K562 (cell line): ENCODE measurements around the gene CLCF1. TPM values are rescaled to one million over a fixed set of nuclear protein-coding genes. Genes with fewer than 3 reads are reported as not detected.

Experiments
- ARHGAP35 ChIP-seq: fragments of 450-650 bp; IDR thresholded peaks from 2 replicates; pipeline ENCODE4 v1.6.1; 2018; ENCODE audit not compliant: partially characterized antibody
- BMI1 ChIP-seq: fragments of 150-350 bp; IDR thresholded peaks from 2 replicates; pipeline ENCODE4 v1.6.1; 2014; ENCODE audit warnings: low read length
- JUND ChIP-seq, 2 experiments: IDR thresholded peaks; 2 replicates in 1 of 2; 3 replicates in 1 of 2; pipeline ENCODE4 v1.6.1; 2011; ENCODE audit warnings: borderline replicate concordance in 2 of 2, low read depth in 2 of 2, low read length in 2 of 2, improper control_type of control experiment in 1 of 2, missing biosample characterization in 1 of 2, missing genetic modification characterization in 1 of 2, missing genetic modification reagents in 1 of 2
- KLF13 ChIP-seq: fragments of 450-650 bp; IDR thresholded peaks from 2 replicates; pipeline ENCODE4 v1.6.1; 2016; ENCODE audit warnings: missing genetic modification characterization, low read depth, mild to moderate bottlenecking, missing compliant biosample characterization, moderate library complexity, borderline replicate concordance
- L3MBTL2 ChIP-seq: fragments of 450-650 bp; IDR thresholded peaks from 2 replicates; pipeline ENCODE4 v1.6.1; 2016; ENCODE audit warnings: mild to moderate bottlenecking, moderate library complexity
- NCOA2 ChIP-seq, 2 experiments: fragments of 450-650 bp; IDR thresholded peaks; 2 replicates each; pipeline ENCODE4 v1.6.1; 2018; ENCODE audit warnings: mild to moderate bottlenecking in 2 of 2, moderate library complexity in 1 of 2; ENCODE audit not compliant: partially characterized antibody in 2 of 2
- NELFE ChIP-seq: IDR thresholded peaks from 2 replicates; pipeline ENCODE4 v1.6.1; 2011; ENCODE audit warnings: mild to moderate bottlenecking; ENCODE audit not compliant: insufficient read depth, insufficient read length
- NR1H2 ChIP-seq: sonication (generic); formaldehyde crosslinking; IDR thresholded peaks from 2 replicates; pipeline ENCODE4 v1.4.0; 2020; ENCODE audit warnings: mild to moderate bottlenecking, missing genetic modification reagents
- POLR3A ChIP-seq: IDR thresholded peaks from 2 replicates; pipeline ENCODE4 v1.6.1; 2011; ENCODE audit warnings: borderline replicate concordance, mild to moderate bottlenecking, moderate library complexity; ENCODE audit not compliant: insufficient read length, insufficient read depth; ENCODE audit errors: extremely low read depth
- RAD51 ChIP-seq: fragments of 450-650 bp; IDR thresholded peaks from 2 replicates; pipeline ENCODE4 v1.7.1; 2016; ENCODE audit warnings: low read depth, mild to moderate bottlenecking, borderline replicate concordance
- STAT5A ChIP-seq: IDR thresholded peaks from 2 replicates; pipeline ENCODE4 v1.6.1; 2012; ENCODE audit warnings: low read length, inconsistent platforms, borderline replicate concordance
- THRA ChIP-seq: fragments of 450-650 bp; IDR thresholded peaks from 2 replicates; pipeline ENCODE4 v1.6.1; 2017; ENCODE audit warnings: mild to moderate bottlenecking, moderate library complexity
- U2AF2 ChIP-seq: fragments of 200-400 bp; formaldehyde crosslinking; optimal IDR thresholded peaks from 2 replicates; pipeline ENCODE3; 2017; ENCODE audit warnings: low read depth, mild to moderate bottlenecking, low read length
- YBX1 ChIP-seq: fragments of 450-650 bp; IDR thresholded peaks from 2 replicates; pipeline ENCODE4 v1.7.1; 2016; ENCODE audit warnings: mild to moderate bottlenecking
- ZFP1 ChIP-seq: fragments of 450-650 bp; formaldehyde crosslinking; IDR thresholded peaks from 2 replicates; pipeline ENCODE4 v1.4.0; 2020; ENCODE audit warnings: mild to moderate bottlenecking, mixed read lengths
- ZNF232 ChIP-seq: sonication (generic); formaldehyde crosslinking; IDR thresholded peaks from 2 replicates; pipeline ENCODE4 v1.8.0; 2022; ENCODE audit warnings: mild to moderate bottlenecking, missing genetic modification reagents
- ZNF444 ChIP-seq: fragments of 250-450 bp; sonication (Bioruptor Pico); IDR thresholded peaks from 2 replicates; pipeline ENCODE4 v1.4.0; 2020; ENCODE audit warnings: mild to moderate bottlenecking, moderate library complexity
- ZNF561 ChIP-seq: fragments of 450-650 bp; formaldehyde crosslinking; conservative IDR thresholded peaks from 2 replicates; pipeline ENCODE4 v1.4.0; 2020; ENCODE audit warnings: mild to moderate bottlenecking, moderate library complexity
- ZNF764 ChIP-seq: fragments of 250-450 bp; sonication (Bioruptor Pico); IDR thresholded peaks from 2 replicates; pipeline ENCODE4 v1.4.0; 2020; ENCODE audit warnings: low read depth, mild to moderate bottlenecking, moderate library complexity
- ZZZ3 ChIP-seq: fragments of 450-650 bp; IDR thresholded peaks from 2 replicates; pipeline ENCODE4 v1.6.1; 2016; ENCODE audit warnings: antibody characterized with exemption, mild to moderate bottlenecking, moderate library complexity
- polyA plus RNA-seq, 8 experiments: library from polyadenylated mRNA; depleted of rRNA in 4 of 8; stranded (reverse) in 5 of 8; unstranded in 3 of 8; fragments of >200 nt; fragmentation: Nextera tagmentation in 2 of 8; fragmentation: Illumina TruSeq in 1 of 8; extraction: Ambion mirVana in 2 of 8; extraction: Trizol in 1 of 8; gene quantifications; 2 replicates each; pipeline versions ENCODE4 v1.2.1 to v1.2.3, GENCODE V29; 2011 to 2014; ENCODE audit warnings: inconsistent platforms in 1 of 8, missing spikeins in 1 of 8
- total RNA-seq, 7 experiments: library from RNA; depleted of rRNA in 6 of 7; stranded (reverse); fragments of >200 nt in 6 of 7; fragmentation: Illumina TruSeq in 2 of 7; extraction: Trizol in 2 of 7; gene quantifications; 2 replicates each; pipeline versions ENCODE4 v1.2.1 to v1.2.3, GENCODE V29; 2011 to 2021; ENCODE audit warnings: low replicate concordance in 1 of 7
- TF ChIP-seq, protein P1 (sequence below): sonication (generic); formaldehyde crosslinking; IDR thresholded peaks from 2 replicates; pipeline ENCODE4 v1.8.0; 2022; ENCODE audit warnings: mild to moderate bottlenecking, missing genetic modification reagents, borderline replicate concordance
- TF ChIP-seq, protein P2 (sequence below): sonication (generic); formaldehyde crosslinking; IDR thresholded peaks from 2 replicates; pipeline ENCODE4 v1.8.0; 2022; ENCODE audit warnings: missing genetic modification reagents, mild to moderate bottlenecking, borderline replicate concordance

CLCF1 gene
- total and polyA plus RNA-seq, 9 of the 15 experiments (the other 6 are each of a cell fraction or from before 2014, with no cell fraction given): 0.49 to 5.8 (median 3.0) TPM

DNA sequence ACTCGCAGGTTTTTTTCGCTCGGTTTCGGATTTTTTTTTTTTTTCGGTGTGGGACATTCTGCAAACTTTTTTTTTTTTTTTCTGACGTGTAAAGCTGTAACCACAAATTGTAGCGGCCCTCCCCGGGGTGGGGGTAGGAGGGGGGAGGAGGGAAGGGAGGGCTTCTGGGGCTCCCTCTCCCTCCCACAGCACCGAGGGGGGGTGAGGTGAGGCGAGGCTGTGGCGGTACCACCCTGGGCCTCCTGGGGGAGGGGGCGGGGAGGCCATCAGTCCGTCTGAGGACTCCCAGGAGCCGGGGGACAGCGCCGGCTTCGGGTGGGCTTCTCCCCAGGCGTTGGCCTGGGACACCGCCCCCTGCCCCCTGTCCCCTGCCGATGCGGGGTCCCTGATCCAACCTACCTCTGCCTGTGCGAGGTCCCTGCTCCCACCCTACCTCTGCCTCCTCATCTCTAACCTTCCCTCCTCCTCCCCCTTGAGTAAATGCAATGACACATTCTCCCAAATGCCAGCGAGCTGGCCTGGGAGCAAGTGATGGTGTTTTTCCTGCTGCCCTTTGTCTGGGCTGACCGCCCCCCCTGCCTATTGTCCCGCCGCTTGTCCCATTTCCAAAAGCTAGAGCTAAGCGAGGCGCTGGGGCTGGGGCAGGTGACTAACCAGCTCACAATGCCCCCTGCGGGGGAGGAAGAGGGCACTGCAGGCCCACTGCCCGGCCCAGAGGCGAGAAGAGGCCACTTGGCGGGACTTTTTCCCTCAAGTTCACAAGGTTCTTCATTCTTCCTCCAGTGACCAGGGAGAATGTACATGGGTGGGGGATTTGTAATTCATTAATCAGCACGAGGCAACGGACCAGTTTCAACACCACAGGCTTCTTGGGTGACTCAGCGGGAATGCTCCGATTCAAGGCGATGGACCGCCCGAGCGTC lies 511 bp upstream of the CLCF1 start (continued):
- TF ChIP-seq JUND (IDR thresholded peaks at IDR 0.05; ENCODE audit: borderline replicate concordance, low read depth, low read length): 0 out of 2 replicates have a peak, but pooled peaks have one; percentile 49
- TF ChIP-seq JUND (tag; IDR thresholded peaks at IDR 0.05; ENCODE audit: borderline replicate concordance, low read depth, low read length): peak; percentile 31; the same call in 1 of the 3 replicates
- no peak for TF ChIP-seq U2AF2
- no peak for TF ChIP-seq NCOA2 (IDR thresholded peaks at IDR 0.05; ENCODE audit: partially characterized antibody in 2 of 2)
- TF ChIP-seq, protein P1, sequence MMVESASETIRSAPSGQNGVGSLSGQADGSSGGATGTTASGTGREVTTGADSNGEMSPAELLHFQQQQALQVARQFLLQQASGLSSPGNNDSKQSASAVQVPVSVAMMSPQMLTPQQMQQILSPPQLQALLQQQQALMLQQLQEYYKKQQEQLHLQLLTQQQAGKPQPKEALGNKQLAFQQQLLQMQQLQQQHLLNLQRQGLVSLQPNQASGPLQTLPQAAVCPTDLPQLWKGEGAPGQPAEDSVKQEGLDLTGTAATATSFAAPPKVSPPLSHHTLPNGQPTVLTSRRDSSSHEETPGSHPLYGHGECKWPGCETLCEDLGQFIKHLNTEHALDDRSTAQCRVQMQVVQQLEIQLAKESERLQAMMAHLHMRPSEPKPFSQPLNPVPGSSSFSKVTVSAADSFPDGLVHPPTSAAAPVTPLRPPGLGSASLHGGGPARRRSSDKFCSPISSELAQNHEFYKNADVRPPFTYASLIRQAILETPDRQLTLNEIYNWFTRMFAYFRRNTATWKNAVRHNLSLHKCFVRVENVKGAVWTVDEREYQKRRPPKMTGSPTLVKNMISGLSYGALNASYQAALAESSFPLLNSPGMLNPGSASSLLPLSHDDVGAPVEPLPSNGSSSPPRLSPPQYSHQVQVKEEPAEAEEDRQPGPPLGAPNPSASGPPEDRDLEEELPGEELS (CRISPR knock-in tag): 0 out of 2 replicates have a peak, but pooled peaks have one; percentile 24
- peak; percentile 64; the same call in 1 of the 2 replicates for TF ChIP-seq ZNF444
- no peak for TF ChIP-seq RAD51
- TF ChIP-seq YBX1: no peak
- TF ChIP-seq NELFE: no peak
- no peak for TF ChIP-seq ARHGAP35
- peak; percentile 24; the same call in 1 of the 2 replicates for TF ChIP-seq KLF13 (tag)
- no peak for TF ChIP-seq ZNF561 (CRISPR knock-in tag)
- TF ChIP-seq NR1H2: no peak
- TF ChIP-seq, protein P2, sequence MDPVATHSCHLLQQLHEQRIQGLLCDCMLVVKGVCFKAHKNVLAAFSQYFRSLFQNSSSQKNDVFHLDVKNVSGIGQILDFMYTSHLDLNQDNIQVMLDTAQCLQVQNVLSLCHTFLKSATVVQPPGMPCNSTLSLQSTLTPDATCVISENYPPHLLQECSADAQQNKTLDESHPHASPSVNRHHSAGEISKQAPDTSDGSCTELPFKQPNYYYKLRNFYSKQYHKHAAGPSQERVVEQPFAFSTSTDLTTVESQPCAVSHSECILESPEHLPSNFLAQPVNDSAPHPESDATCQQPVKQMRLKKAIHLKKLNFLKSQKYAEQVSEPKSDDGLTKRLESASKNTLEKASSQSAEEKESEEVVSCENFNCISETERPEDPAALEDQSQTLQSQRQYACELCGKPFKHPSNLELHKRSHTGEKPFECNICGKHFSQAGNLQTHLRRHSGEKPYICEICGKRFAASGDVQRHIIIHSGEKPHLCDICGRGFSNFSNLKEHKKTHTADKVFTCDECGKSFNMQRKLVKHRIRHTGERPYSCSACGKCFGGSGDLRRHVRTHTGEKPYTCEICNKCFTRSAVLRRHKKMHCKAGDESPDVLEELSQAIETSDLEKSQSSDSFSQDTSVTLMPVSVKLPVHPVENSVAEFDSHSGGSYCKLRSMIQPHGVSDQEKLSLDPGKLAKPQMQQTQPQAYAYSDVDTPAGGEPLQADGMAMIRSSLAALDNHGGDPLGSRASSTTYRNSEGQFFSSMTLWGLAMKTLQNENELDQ (CRISPR knock-in tag): no peak
- peak; percentile 95 for TF ChIP-seq L3MBTL2
- no peak for TF ChIP-seq THRA
- no peak for TF ChIP-seq ZFP1 (CRISPR knock-in tag)
- TF ChIP-seq BMI1: no peak
- TF ChIP-seq POLR3A: no peak
- TF ChIP-seq ZNF232 (CRISPR knock-in tag): no peak
- no peak for TF ChIP-seq ZZZ3
- no peak for TF ChIP-seq STAT5A
- no peak for TF ChIP-seq ZNF764 (CRISPR knock-in tag)
